Activated naive CD8-positive, alpha-beta T cell treated with anti-CD3 and anti-CD28 coated beads, Interleukin-2, amount 10 ng/mL, durations not matched to agents 7 days and 5 days (primary cell): ENCODE results near the gene BMP6. TPM values are rescaled to one million over a fixed set of nuclear protein-coding genes. Genes with fewer than 3 reads are reported as not detected.

Experiments used
- ATAC-seq: fragments of 150-1000 bp; cut with Tn5 transposase; one replicate; pipeline ENCODE4 v1.10.0; 2021; ENCODE audit warnings: low read depth, moderate library complexity
- POLR2A ChIA-PET: fragments of 350-600 bp; sonication (Branson Sonifier 250); formaldehyde crosslinking; loops from one replicate; lab custom pipeline; 2021; ENCODE audit warnings: antibody characterized with exemption; lab: Charles Lee
- DNase-seq: peaks from one replicate; pipeline ENCODE4 v3.0.0; 2021
- H3K27ac Mint-ChIP-seq: one replicate; pipeline ENCODE4 v1.8.0; 2022; ENCODE audit warnings: mild to moderate bottlenecking, mixed read lengths
- H3K27me3 Mint-ChIP-seq: one replicate; pipeline ENCODE4 v1.8.0; 2022; ENCODE audit warnings: mild to moderate bottlenecking, moderate library complexity, mixed read lengths
- H3K36me3 Mint-ChIP-seq: one replicate; pipeline ENCODE4 v1.8.0; 2021; ENCODE audit warnings: mild to moderate bottlenecking, mixed read lengths
- H3K4me1 Mint-ChIP-seq: one replicate; pipeline ENCODE4 v1.8.0; 2021; ENCODE audit warnings: mixed read lengths
- H3K4me3 Mint-ChIP-seq: one replicate; pipeline ENCODE4 v1.8.0; 2022; ENCODE audit warnings: mild to moderate bottlenecking, moderate library complexity, mixed read lengths
- H3K9me3 Mint-ChIP-seq: one replicate; pipeline ENCODE4 v1.8.0; 2021; ENCODE audit warnings: mixed read lengths
- total RNA-seq, 2 experiments: library from RNA; stranded (reverse); gene quantifications; one replicate each; pipeline ENCODE4 v1.2.3, GENCODE V29; 2021

BMP6 gene
- total RNA-seq, 2 experiments from 2014 or later = not detected

GRCh38 chr6:7742223-7742785 is 16.4 kb downstream of the BMP6 start:
- no peak overlapping the region for H3K4me3 Mint-ChIP-seq
- peaks cover 24% of the 10 kb centered on the region for H3K27me3 Mint-ChIP-seq
- no peaks in the 10 kb centered on the region for H3K9me3 Mint-ChIP-seq
- no peak overlapping the region for H3K27ac Mint-ChIP-seq
- ATAC-seq = no peak
- no peaks in the 10 kb centered on the region for H3K4me1 Mint-ChIP-seq
- no peaks in the 10 kb centered on the region for H3K36me3 Mint-ChIP-seq
- no peak for DNase-seq
- POLR2A ChIA-PET = no interaction called here

GRCh38 chr6:7745942-7746341 is 20.0 kb downstream of the BMP6 start:
- no peaks in the 10 kb centered on the region for H3K36me3 Mint-ChIP-seq
- POLR2A ChIA-PET = no interaction called here
- no peaks in the 10 kb centered on the region for H3K4me1 Mint-ChIP-seq
- no peaks in the 10 kb centered on the region for H3K9me3 Mint-ChIP-seq
- H3K4me3 Mint-ChIP-seq = no peak overlapping the region
- no peak for ATAC-seq
- no peak for DNase-seq
- peaks cover 10% of the 10 kb centered on the region for H3K27me3 Mint-ChIP-seq
- H3K27ac Mint-ChIP-seq = no peak overlapping the region

GRCh38 chr6:7747016-7747415 is 21.1 kb downstream of the BMP6 start:
- DNase-seq (no peak), ATAC-seq (no peak)
- Mint-ChIP-seq H3K36me3 (no peaks in the 10 kb centered on the region), H3K9me3 (no peaks in the 10 kb centered on the region), H3K27ac (no peak overlapping the region), H3K4me3 (no peak overlapping the region), H3K4me1 (no peaks in the 10 kb centered on the region), H3K27me3 (peaks cover 12% of the 10 kb centered on the region)
- POLR2A ChIA-PET = no interaction called here

GRCh38 chr6:7747433-7747832 is 21.5 kb downstream of the BMP6 start:
- H3K36me3 Mint-ChIP-seq = no peaks in the 10 kb centered on the region
- no peak for DNase-seq
- H3K4me3 Mint-ChIP-seq = no peak overlapping the region
- POLR2A ChIA-PET = no interaction called here
- no peaks in the 10 kb centered on the region for H3K9me3 Mint-ChIP-seq
- H3K4me1 Mint-ChIP-seq = no peaks in the 10 kb centered on the region
- H3K27ac Mint-ChIP-seq = no peak overlapping the region
- peaks cover 12% of the 10 kb centered on the region for H3K27me3 Mint-ChIP-seq
- no peak for ATAC-seq

GRCh38 chr6:7747901-7748504 is 22.1 kb downstream of the BMP6 start:
- peaks cover 16% of the 10 kb centered on the region for H3K27me3 Mint-ChIP-seq
- no peak overlapping the region for H3K4me3 Mint-ChIP-seq
- H3K36me3 Mint-ChIP-seq = no peaks in the 10 kb centered on the region
- no peak for ATAC-seq
- no peak for DNase-seq
- POLR2A ChIA-PET = no interaction called here
- H3K4me1 Mint-ChIP-seq = no peaks in the 10 kb centered on the region
- H3K9me3 Mint-ChIP-seq = no peaks in the 10 kb centered on the region
- H3K27ac Mint-ChIP-seq = no peak overlapping the region

GRCh38 chr6:7749478-7749877 is 23.6 kb downstream of the BMP6 start:
- no peak for ATAC-seq
- H3K36me3 Mint-ChIP-seq = no peaks in the 10 kb centered on the region
- H3K4me1 Mint-ChIP-seq = no peaks in the 10 kb centered on the region

GRCh38 chr6:7750197-7750596 is 24.3 kb downstream of the BMP6 start:
- ATAC-seq (no peak), DNase-seq (no peak)
- Mint-ChIP-seq H3K9me3 (no peaks in the 10 kb centered on the region), H3K27ac (no peak overlapping the region), H3K36me3 (no peaks in the 10 kb centered on the region), H3K4me1 (no peaks in the 10 kb centered on the region), H3K4me3 (no peak overlapping the region), H3K27me3 (peaks cover 17% of the 10 kb centered on the region)
- POLR2A ChIA-PET = no interaction called here

More at GRCh38 chr6:7749478-7749877, 23.6 kb downstream of the BMP6 start:
- no peak overlapping the region for H3K4me3 Mint-ChIP-seq
- H3K27ac Mint-ChIP-seq = no peak overlapping the region
- POLR2A ChIA-PET = no interaction called here
- H3K9me3 Mint-ChIP-seq = no peaks in the 10 kb centered on the region
- peaks cover 15% of the 10 kb centered on the region for H3K27me3 Mint-ChIP-seq
- DNase-seq = no peak

GRCh38 chr6:7758456-7758855 is 32.6 kb downstream of the BMP6 start:
- POLR2A ChIA-PET = no interaction called here
- H3K27me3 Mint-ChIP-seq = peaks cover 16% of the 10 kb centered on the region
- no peaks in the 10 kb centered on the region for H3K4me1 Mint-ChIP-seq
- H3K27ac Mint-ChIP-seq = no peak overlapping the region
- H3K4me3 Mint-ChIP-seq = no peak overlapping the region
- H3K9me3 Mint-ChIP-seq = no peaks in the 10 kb centered on the region
- no peaks in the 10 kb centered on the region for H3K36me3 Mint-ChIP-seq
- DNase-seq (no peak), ATAC-seq (no peak)

GRCh38 chr6:7759320-7759719 is 33.4 kb downstream of the BMP6 start:
- no peaks in the 10 kb centered on the region for H3K36me3 Mint-ChIP-seq
- H3K27ac Mint-ChIP-seq = no peak overlapping the region
- no peaks in the 10 kb centered on the region for H3K9me3 Mint-ChIP-seq
- H3K27me3 Mint-ChIP-seq = peaks cover 16% of the 10 kb centered on the region
- ATAC-seq = no peak
- no peak for DNase-seq
- POLR2A ChIA-PET = no interaction called here
- no peak overlapping the region for H3K4me3 Mint-ChIP-seq
- no peaks in the 10 kb centered on the region for H3K4me1 Mint-ChIP-seq

GRCh38 chr6:7761051-7761450 is 35.2 kb downstream of the BMP6 start:
- H3K27me3 Mint-ChIP-seq = peaks cover 9% of the 10 kb centered on the region

GRCh38 chr6:7762760-7763159 is 36.9 kb downstream of the BMP6 start:
- H3K36me3 Mint-ChIP-seq = no peaks in the 10 kb centered on the region
- no peak overlapping the region for H3K27ac Mint-ChIP-seq
- POLR2A ChIA-PET = no interaction called here
- no peaks in the 10 kb centered on the region for H3K4me1 Mint-ChIP-seq
- no peaks in the 10 kb centered on the region for H3K9me3 Mint-ChIP-seq
- no peak overlapping the region for H3K4me3 Mint-ChIP-seq
- H3K27me3 Mint-ChIP-seq = peaks cover 8% of the 10 kb centered on the region
- DNase-seq = no peak
- ATAC-seq = no peak

More at GRCh38 chr6:7761051-7761450, 35.2 kb downstream of the BMP6 start:
- H3K27ac Mint-ChIP-seq = no peak overlapping the region
- DNase-seq (no peak), ATAC-seq (no peak)
- no peaks in the 10 kb centered on the region for H3K36me3 Mint-ChIP-seq
- no peaks in the 10 kb centered on the region for H3K9me3 Mint-ChIP-seq
- POLR2A ChIA-PET = no interaction called here
- H3K4me3 Mint-ChIP-seq = no peak overlapping the region
- no peaks in the 10 kb centered on the region for H3K4me1 Mint-ChIP-seq

GRCh38 chr6:7763881-7764280 is 38.0 kb downstream of the BMP6 start:
- Mint-ChIP-seq H3K4me1 (no peaks in the 10 kb centered on the region), H3K27ac (no peak overlapping the region), H3K9me3 (no peaks in the 10 kb centered on the region), H3K27me3 (peaks cover 10% of the 10 kb centered on the region), H3K4me3 (no peak overlapping the region), H3K36me3 (no peaks in the 10 kb centered on the region)
- DNase-seq (no peak), ATAC-seq (no peak)
- POLR2A ChIA-PET = no interaction called here

- Mint-ChIP-seq H3K9me3 (no peaks in the 10 kb centered on the region), H3K27me3 (peaks cover 4% of the 10 kb centered on the region), H3K4me3 (no peak overlapping the region), H3K36me3 (no peaks in the 10 kb centered on the region), H3K4me1 (no peaks in the 10 kb centered on the region), H3K27ac (no peak overlapping the region)
- DNase-seq (no peak), ATAC-seq (no peak)
- POLR2A ChIA-PET = no interaction called here
These were observed 39.9 kb downstream of the BMP6 start for GRCh38 chr6:7765575-7766325.

GRCh38 chr6:7769702-7770101 is 43.8 kb downstream of the BMP6 start:
- Mint-ChIP-seq H3K36me3 (no peaks in the 10 kb centered on the region), H3K27ac (no peak overlapping the region), H3K27me3 (peaks cover 5% of the 10 kb centered on the region), H3K4me1 (no peaks in the 10 kb centered on the region), H3K4me3 (no peak overlapping the region), H3K9me3 (no peaks in the 10 kb centered on the region)
- no peak for DNase-seq
- no peak for ATAC-seq
- POLR2A ChIA-PET = no interaction called here
